ENCODE results near the gene PLCG2. TPM values are rescaled to one million over a fixed set of nuclear protein-coding genes. Genes with fewer than 3 reads are reported as not detected.

The PLCG2 gene
- total and polyA plus RNA-seq, 2 of the 8 experiments (the other 6 are each of a cell fraction or from before 2014, with no cell fraction given): 6.1 to 6.9 TPM

GRCh38 chr16:81784072-81784795 is 5.1 kb downstream of the PLCG2 start:
- no peak for TF ChIP-seq TCF12 (IDR thresholded peaks at IDR 0.05; ENCODE audit: low read depth, low read length)
- POLR2A ChIA-PET (ENCODE audit: partially characterized antibody): interaction anchor here (0.6 kb wide), 1 partner anchor 100 kb away, joined by 3 read pairs; no protein-coding TSS in a partner anchor
- no peak overlapping the region; a peak in 1 of 4 replicates for H3K4me2 ChIP-seq (ENCODE audit: insufficient read depth in 1 of 2, low read depth in 2 of 2, low read length in 2 of 2)
- no peak overlapping the region for H3K18ac ChIP-seq (ENCODE audit: extremely low read depth, low read length)
- no peak overlapping the region for H2BK120ac ChIP-seq (replicated peaks; ENCODE audit: low read depth, low read length)
- no peak overlapping the region for H3K14ac ChIP-seq (ENCODE audit: insufficient read length)
- H2AK5ac ChIP-seq (ENCODE audit: low read depth, low read length): no peak overlapping the region
- H3K9ac ChIP-seq (replicated peaks in 1 of 4; ENCODE audit: extremely low read depth in 1 of 4, low read depth in 3 of 4, low read length in 3 of 4): no peak overlapping the region
- no peaks in the 10 kb centered on the region for H3K79me2 ChIP-seq (ENCODE audit: control insufficient read depth in 1 of 2, insufficient read depth in 2 of 2, low read length in 2 of 2)
- H3K23me2 ChIP-seq (ENCODE audit: low read depth, low read length): peaks cover 7% of the 10 kb centered on the region
- H2BK20ac ChIP-seq (ENCODE audit: low read length): no peak overlapping the region
- no peak overlapping the region for H2BK15ac ChIP-seq (ENCODE audit: low read length)
- H4K8ac ChIP-seq (ENCODE audit: extremely low read depth, insufficient read depth, low read length): no peak overlapping the region
- WGBS, 2 experiments (ENCODE audit: extremely low coverage in 1 of 2, insufficient coverage in 1 of 2, insufficient read length in 1 of 2, insufficient replicate concordance in 2 of 2, low coverage in 1 of 2, low lambda C conversion rate in 2 of 2, missing lambda C conversion rate in 1 of 2): 81% methylated on average over 3 of the region's 3 CpGs; no CpG with 5 or more reads in 1 of the 2 experiments
- DNase-seq (ENCODE audit: low read depth in 1 of 2, low spot score in 2 of 2) (no peak), FAIRE-seq (no peak)
- CTCF ChIA-PET (ENCODE audit: partially characterized antibody): interaction anchor here (0.9 to 1.2 kb wide), 5 partner anchors 9 to 91 kb away, joined by 3 read pairs; no protein-coding TSS in a partner anchor
- no peaks in the 10 kb centered on the region for H3K9me3 ChIP-seq (ENCODE audit: insufficient read depth in 2 of 2, low read depth in 1 of 2, low read length in 1 of 2)
- H3K36me3 ChIP-seq (ENCODE audit: control insufficient read depth in 2 of 4, insufficient read depth in 4 of 4, low read length in 3 of 4): no peaks in the 10 kb centered on the region
- H3K4ac ChIP-seq (replicated peaks; ENCODE audit: insufficient read length, low read depth, low read length): no peak overlapping the region
- H3K79me1 ChIP-seq (ENCODE audit: low read depth, low read length): no peaks in the 10 kb centered on the region
- H2AFZ ChIP-seq (ENCODE audit: low read length): no peak overlapping the region
- H3K4me1 ChIP-seq (replicated peaks in 1 of 4; ENCODE audit: control insufficient read depth in 3 of 4, insufficient read depth in 4 of 4, low read length in 3 of 4): peaks cover 0 to 6% (median 1%) of the 10 kb centered on the region in 4 experiments; a peak in 5 of 7 replicates
- H4K20me1 ChIP-seq (replicated peaks in 1 of 2; ENCODE audit: control insufficient read depth in 1 of 2, insufficient read depth in 2 of 2, low read length in 2 of 2): peaks cover 3 to 7% of the 10 kb centered on the region in 2 experiments
- H3K23ac ChIP-seq (ENCODE audit: insufficient read length): no peak overlapping the region
- no peak overlapping the region for H4K91ac ChIP-seq (replicated peaks; ENCODE audit: insufficient read length, low read length)
- H3K56ac ChIP-seq (replicated peaks; ENCODE audit: insufficient read length, low read depth, low read length): no peak overlapping the region
- H2BK12ac ChIP-seq (ENCODE audit: low read depth, low read length): no peak overlapping the region
- no peak overlapping the region for H3K27ac ChIP-seq (ENCODE audit: low read depth, low read length)
- no peak overlapping the region for H4K5ac ChIP-seq (ENCODE audit: insufficient read length, low read depth, low read length)
- peaks cover 10 to 23% (median 17%) of the 10 kb centered on the region in 4 experiments for H3K27me3 ChIP-seq (replicated peaks in 1 of 4; ENCODE audit: control insufficient read depth in 3 of 4, extremely low read depth in 1 of 4, insufficient read depth in 3 of 4, low read length in 3 of 4)
- no peak overlapping the region for H2BK5ac ChIP-seq (ENCODE audit: low read depth, low read length)
- H3K4me3 ChIP-seq (ENCODE audit: extremely low read depth in 1 of 4, insufficient read depth in 2 of 4, low read depth in 3 of 4, low read length in 4 of 4): no peak overlapping the region
